CD4-positive, alpha-beta T cell treated with Interferon gamma for 1 hour (primary cell): ENCODE results near the gene TPCN2.
"Not testable (repeated sequence)": the region's sequence is repeated elsewhere in the genome, so short reads cannot be mapped to it uniquely, and the experiment has no call there.

Experiments
- DNase-seq: peaks from one replicate; pipeline ENCODE4 v3.0.0-alpha.2; 2020

TPCN2 gene

DNA sequence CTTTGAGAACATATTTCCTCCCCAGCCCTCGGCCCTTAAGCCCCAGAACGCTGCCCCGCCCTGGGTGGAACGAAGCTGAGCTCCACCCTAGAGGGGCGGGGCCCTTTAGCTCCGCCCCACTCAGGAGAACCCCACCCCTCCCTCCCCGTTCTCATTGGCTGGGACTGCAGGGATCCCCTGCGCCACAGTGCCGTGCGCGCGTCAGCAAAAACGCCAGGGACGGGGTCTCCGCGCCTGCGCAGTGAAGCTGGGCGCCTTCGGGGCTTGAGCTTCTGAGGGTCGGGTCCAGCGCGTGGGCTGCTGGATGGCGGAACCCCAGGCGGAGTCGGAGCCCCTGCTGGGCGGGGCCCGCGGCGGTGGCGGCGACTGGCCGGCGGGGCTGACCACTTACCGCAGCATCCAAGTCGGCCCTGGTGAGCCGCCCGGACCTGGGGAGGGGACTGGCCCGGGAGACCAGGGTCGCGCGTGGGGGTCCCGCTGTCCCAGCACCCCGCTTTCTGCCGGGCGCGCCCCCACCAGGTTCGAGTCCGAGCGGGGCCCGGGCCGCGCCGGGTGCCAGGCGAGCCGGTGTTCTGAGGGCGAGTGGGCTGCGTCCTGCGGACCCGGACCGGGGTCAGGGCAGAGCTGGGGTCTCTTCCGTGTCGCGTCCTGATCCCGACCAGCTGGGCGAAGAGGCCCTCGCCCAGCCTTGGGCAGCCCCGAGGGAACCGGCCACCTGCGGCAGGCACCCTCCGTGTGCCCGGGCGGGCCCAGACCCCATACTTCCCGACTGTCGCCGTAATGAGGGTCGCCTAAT, at the start of gene TPCN2:
Gene TPCN2 (plus strand): TSS at position 239 of the 796 bp plus-strand sequence. CDS start 66 bp downstream, at position 305.
- DNase-seq = peak; percentile 96

DNA sequence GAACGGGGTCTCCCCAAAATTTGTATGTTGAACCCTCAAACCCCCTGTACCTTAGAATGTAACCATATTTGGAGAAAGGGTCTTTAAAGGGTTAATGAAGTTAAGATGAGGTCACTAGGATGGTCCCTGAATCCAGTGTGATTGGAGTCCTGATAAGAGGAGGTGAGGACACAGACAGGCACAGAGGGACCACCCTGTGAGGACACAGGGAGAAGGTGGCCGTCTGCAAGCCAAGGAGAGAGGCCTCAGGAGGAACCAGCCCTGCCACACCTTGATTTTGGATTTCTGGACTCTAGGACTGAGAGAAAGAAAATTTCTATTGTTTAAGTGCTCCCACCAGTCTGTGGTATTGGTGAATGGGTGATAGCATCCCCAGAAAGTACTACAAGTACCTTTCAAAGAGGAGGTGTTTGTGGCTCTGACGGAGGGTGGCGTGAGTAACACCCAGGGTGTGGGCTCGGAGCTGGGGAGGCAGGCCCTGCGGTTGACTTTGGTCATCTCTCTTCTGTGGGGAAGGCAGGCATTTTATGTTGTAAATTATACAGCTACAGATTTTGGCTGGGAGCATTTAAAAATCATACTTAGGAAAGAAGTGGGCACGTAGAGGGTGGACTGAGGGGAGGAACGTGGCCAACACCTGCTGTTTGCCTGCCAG, 49.5 kb upstream of the TPCN2 start:
- DNase-seq = no peak

DNA sequence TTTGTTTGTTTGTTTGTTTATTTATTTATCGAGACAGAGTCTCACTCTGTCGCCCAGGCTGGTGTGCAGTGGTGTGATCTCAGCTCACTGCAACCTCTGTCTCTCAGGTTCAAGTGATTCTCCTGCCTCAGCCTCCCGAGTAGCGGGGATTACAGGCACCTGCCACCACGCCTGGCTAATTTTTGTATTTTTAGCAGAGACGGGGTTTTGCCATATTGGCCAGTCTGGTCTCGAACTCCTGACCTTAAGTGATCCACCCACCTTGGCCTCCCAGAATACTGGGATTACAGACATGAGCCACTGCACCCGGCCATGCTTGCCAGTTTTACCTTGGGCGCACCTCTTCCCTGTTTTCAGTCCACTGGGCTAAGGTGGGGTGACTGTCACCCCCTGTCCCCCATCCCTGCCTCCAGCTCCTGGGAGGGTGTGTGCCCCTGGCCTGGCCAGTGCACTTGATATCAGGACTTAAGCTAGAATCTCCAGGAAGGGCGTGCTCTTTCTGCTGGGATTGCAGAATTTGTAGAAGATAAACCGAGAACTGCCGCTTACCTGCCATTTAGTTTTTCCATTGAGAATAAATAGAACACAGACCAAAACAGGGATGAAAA, 48.9 kb upstream of the TPCN2 start:
- not testable (repeated sequence) for DNase-seq

- no peak for DNase-seq
Observed at GRCh38 chr11:69000391-69000790, 48.3 kb upstream of the TPCN2 start.

DNA sequence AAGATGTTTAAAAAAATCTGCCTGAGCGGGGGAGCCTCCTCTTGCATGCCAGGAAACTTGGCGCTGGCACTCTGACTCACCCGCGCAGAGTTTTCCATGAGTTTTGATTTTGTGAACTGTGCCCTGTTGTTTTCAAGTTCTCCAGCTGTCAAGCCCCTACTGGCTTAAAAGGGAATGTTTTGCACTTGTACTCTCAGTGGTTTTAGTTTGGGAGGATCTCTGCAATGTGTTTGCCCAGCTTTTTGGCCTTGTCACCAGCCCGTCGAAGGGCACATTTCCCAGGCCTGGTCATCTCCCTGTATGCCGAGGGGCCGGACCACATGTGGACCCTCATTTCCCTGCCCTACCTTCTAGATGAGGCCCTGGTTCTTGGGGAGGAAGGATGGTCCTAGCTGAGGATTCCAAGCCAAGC, 47.9 kb upstream of the TPCN2 start:
- no peak for DNase-seq

DNA sequence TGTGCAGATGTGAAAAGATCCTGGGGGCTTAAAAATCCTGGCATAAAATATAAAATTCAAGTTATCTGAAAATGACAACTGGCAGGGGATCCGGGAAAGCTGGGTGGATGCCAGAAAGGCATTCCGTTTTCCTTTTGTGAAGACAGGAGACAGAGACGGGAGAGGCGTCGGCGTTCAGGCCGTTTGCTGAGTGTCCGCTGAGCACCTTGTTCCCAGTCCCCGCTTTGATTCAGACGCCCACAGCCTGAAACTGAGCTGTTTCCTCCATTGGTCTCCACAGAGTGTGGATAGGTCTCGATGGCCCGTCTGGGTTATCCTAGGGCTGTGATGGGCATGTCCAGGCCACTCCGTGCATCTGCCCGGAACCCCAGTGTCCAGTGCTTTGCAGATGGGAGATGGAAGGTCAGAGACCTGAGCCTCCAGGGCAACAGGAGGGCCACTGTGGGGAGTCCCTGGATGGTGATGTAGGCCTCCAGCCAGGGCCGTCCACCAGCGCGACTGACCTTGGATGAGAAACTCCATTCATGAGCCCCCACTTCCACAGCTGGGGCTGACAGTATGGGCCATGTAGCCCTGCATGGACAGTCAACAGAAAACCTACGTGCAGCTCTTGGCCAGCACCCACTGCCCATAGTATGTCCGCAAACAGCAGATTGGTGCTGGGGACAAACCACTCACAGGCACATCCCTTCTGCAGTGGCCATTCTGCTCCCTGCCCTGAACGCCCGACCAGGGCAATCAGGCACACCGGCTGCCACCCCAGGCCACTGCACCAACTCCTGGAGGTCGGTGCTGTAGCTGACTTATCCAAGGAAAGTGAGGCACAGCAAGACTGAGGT, 47.3 kb upstream of the TPCN2 start:
- DNase-seq = no peak

- no peak for DNase-seq
Observed at GRCh38 chr11:69002110-69002569, 46.6 kb upstream of the TPCN2 start.

DNA sequence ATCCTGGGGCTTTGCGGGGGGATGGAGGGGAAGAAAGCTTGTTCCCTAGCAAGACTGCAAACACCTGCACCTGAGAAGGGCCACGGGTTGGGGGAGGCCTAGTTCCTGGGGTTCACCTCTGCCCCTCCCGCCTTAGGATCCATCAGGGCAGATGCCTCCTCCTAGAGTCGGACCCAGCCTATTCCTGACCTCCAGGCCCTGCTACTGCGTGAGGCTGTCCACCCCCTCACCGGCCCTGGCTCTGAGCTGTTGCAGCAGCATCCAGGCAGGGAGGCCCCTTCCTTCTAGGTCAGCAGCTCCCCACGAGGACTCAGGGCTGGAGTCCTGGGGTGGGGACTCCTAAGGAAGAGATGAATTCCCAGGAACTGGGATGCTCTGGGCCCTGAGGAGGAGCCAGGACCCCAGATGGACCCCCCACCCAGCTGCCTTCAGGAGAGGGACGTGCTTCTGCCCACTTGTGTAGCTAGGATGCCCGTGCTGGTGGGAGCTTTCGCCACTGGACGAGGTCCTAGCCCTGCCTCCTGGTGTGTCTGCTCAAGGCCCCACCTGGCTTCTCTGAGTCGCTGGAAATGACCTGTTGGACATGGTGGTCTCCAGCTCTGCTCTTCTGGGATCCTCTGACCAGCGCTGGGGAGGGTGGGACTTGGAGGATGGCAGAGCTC, 46.0 kb upstream of the TPCN2 start:
- no peak for DNase-seq

- DNase-seq = no peak
Observed at GRCh38 chr11:69003301-69003865, 45.3 kb upstream of the TPCN2 start.

- no peak for DNase-seq
Observed at GRCh38 chr11:69003866-69004367, 44.8 kb upstream of the TPCN2 start.

GRCh38 chr11:69004411-69005182, 44.1 kb upstream of the TPCN2 start:
- DNase-seq = no peak

DNA sequence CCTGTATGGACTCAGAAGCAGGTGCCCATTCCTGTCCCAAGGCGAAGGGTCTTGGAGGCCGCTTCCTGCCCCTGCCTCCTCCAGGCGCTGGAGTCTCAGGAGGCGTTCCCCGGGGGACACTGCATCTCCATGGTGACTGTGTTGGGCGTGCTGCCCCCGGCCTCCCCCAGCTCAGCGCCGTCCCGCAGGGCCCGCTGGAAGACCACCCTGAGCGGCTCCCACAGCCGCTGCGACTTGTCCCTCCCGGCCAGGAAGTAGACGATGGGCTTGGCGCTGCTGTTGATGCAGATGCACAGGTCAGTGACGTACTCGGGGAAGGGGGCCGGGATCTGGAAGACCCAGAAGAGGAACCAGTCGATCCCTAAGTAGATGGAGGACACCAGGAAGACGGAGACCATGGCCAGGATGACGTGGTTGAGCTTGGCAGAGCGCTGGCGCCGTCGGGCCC, 43.5 kb upstream of the TPCN2 start:
- DNase-seq = no peak

GRCh38 chr11:69005631-69006368, 42.9 kb upstream of the TPCN2 start:
- no peak for DNase-seq

DNA sequence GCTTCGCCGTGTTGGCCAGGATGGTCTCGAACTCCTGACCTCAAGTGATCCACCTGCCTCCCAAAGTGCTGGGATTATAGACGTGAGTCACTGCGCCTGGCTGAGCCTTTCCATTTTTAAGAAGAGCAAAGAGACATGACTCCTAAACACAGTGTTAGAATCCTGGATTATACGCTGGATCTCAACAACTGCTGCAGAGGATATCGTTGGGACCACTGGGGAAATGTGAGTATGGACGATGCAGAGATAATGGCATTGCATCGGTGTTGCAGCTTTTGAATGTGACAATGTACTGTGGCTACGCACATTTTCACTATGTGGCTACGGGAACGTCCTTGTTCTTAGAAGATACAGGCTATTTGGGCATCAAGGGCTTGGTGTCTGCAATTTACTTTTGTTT, 41.9 kb upstream of the TPCN2 start:
- no peak for DNase-seq

- DNase-seq = no peak
Observed at GRCh38 chr11:69007975-69008381, 40.8 kb upstream of the TPCN2 start.

GRCh38 chr11:69008737-69009440, 39.8 kb upstream of the TPCN2 start:
- DNase-seq = no peak

- no peak for DNase-seq
Observed at GRCh38 chr11:69009441-69010211, 39.1 kb upstream of the TPCN2 start.

DNA sequence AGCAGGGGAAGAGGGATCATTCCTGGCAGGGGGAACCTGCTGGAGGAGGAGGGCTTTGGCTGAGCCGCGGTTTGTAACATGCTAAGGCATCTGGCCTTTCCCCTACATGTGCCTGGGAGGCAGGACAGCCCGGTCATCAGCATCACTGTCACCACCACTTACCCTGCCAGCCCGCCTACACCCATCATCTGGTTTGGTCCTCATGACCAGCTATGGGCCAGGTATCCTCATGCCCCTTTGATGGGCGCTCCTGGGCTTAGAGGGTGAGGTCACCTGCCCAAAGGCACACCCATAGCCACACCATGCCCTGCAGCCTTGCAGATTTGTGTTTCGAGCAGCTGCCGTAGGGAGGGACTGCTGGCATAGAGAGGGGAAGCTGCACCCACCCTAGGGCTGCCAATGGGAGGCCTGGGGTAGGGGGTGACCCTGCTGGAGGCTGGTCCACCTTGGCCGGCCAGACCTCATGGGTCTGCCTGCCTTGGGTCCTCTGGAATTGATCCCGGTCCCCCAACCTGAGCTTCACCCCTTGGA, 38.3 kb upstream of the TPCN2 start:
- DNase-seq = no peak
